Panc1 (cell line): ENCODE measurements around the gene PPP1R15B. TPM values are rescaled to one million over a fixed set of nuclear protein-coding genes. Genes with fewer than 3 reads are reported as not detected.

ENCODE experiments used
- ATAC-seq: fragments of 200-7000 bp; cut with Tn5 transposase; 2 replicates; pipeline ENCODE4 v1.9.1; 2020; ENCODE audit warnings: mild to moderate bottlenecking, moderate library complexity
- BruUV-seq: library from RNA; stranded (reverse); fragments of 400-500 nt; replicated peaks from 2 replicates; lab custom pipeline; 2021; lab: Mats Ljungman, UMichigan
- CTCF ChIA-PET: fragments of 300-600 bp; sonication (Branson Sonifier 250); formaldehyde crosslinking; loops from one replicate; lab custom pipeline; 2022; ENCODE audit warnings: antibody characterized with exemption; lab: Charles Lee
- POLR2A ChIA-PET: fragments of 300-600 bp; sonication (Branson Sonifier 250); formaldehyde crosslinking; loops from one replicate; lab custom pipeline; 2022; ENCODE audit warnings: antibody characterized with exemption; lab: Charles Lee
- DNase-seq: peaks from one replicate; pipeline ENCODE4 v3.0.0-alpha.2; 2010; ENCODE audit warnings: low read depth, low spot score
- H3K27ac ChIP-seq: 2 replicates; pipeline ENCODE4 v1.5.1; 2011; ENCODE audit warnings: mild to moderate bottlenecking, low read length, inconsistent platforms
- H3K27me3 ChIP-seq: fragments of 200-500 bp; sonication (Bioruptor generic); 2 replicates; pipeline ENCODE4 v1.6.0; 2014; ENCODE audit warnings: low read length, inconsistent platforms; ENCODE audit not compliant: control insufficient read depth, insufficient read depth
- H3K36me3 ChIP-seq: fragments of 200-500 bp; sonication (Bioruptor generic); 2 replicates; pipeline ENCODE4 v1.5.1; 2014; ENCODE audit warnings: inconsistent platforms, mild to moderate bottlenecking, low read length, moderate library complexity; ENCODE audit not compliant: control insufficient read depth, insufficient read depth
- H3K4me1 ChIP-seq: 2 replicates; pipeline ENCODE4 v1.5.1; 2011; ENCODE audit warnings: inconsistent platforms, mild to moderate bottlenecking, low read length, moderate library complexity; ENCODE audit not compliant: control insufficient read depth, insufficient read depth
- H3K4me3 ChIP-seq, 2 experiments: 2 replicates each; pipeline ENCODE4 v1.5.1; 2011 to 2012; ENCODE audit warnings: low read depth in 2 of 2, low read length in 2 of 2, mild to moderate bottlenecking in 2 of 2, inconsistent platforms in 1 of 2, moderate library complexity in 1 of 2
- H3K9me3 ChIP-seq: fragments of 200-500 bp; sonication (Bioruptor generic); 2 replicates; pipeline ENCODE4 v1.5.1; 2014; ENCODE audit warnings: low read depth, mild to moderate bottlenecking, inconsistent platforms, low read length, moderate library complexity; ENCODE audit not compliant: control insufficient read depth, insufficient read depth
- CTCF ChIP-seq: fragments of 450-650 bp; IDR thresholded peaks from 2 replicates; pipeline ENCODE4 v1.5.1; 2017; ENCODE audit warnings: mild to moderate bottlenecking
- POLR2AphosphoS5 ChIP-seq: IDR thresholded peaks from 2 replicates; pipeline ENCODE4 v1.6.1; 2012; ENCODE audit warnings: mild to moderate bottlenecking, low read depth, low read length, moderate library complexity
- REST ChIP-seq, 2 experiments: IDR thresholded peaks; 2 replicates each; pipeline ENCODE4 v1.6.1; 2011 to 2012; ENCODE audit warnings: low read depth in 2 of 2, control low read depth in 1 of 2, low read length in 1 of 2, mild to moderate bottlenecking in 1 of 2, moderate library complexity in 1 of 2; ENCODE audit not compliant: insufficient read depth in 1 of 2
- SIN3A ChIP-seq: IDR thresholded peaks from 2 replicates; pipeline ENCODE4 v1.6.1; 2012; ENCODE audit warnings: low read depth, mild to moderate bottlenecking, low read length, moderate library complexity, borderline replicate concordance; ENCODE audit not compliant: insufficient read depth
- TCF7L2 ChIP-seq: IDR thresholded peaks from 2 replicates; pipeline ENCODE4 v1.6.1; 2011; ENCODE audit warnings: mild to moderate bottlenecking, low read depth, low read length, inconsistent platforms
- in situ Hi-C: cut with HindIII; loops from 2 replicates; pipeline ENCODE4 v1.10.0; 2016; ENCODE audit warnings: low sequenced_read_pairs, low pct_unique_long_range_greater_than_20kb
- intact Hi-C: fragments of 100-400 bp; cut with micrococcal nuclease; formaldehyde crosslinking; loops from one replicate; pipeline ENCODE4 v1.10.0; 2022; ENCODE audit not compliant: unreplicated experiment
- total RNA-seq: library from RNA; stranded (reverse); gene quantifications from one replicate; pipeline ENCODE4 v1.2.1, GENCODE V29; 2021; ENCODE audit not compliant: unreplicated experiment

The PPP1R15B gene
- total RNA-seq, 1 experiment from 2014 or later, result 51.1 TPM

GRCh38 chr1:204438628-204439027 is 27.0 kb upstream of the PPP1R15B start:
- Histone ChIP-seq H3K27ac (no peak overlapping the region), H3K27me3 (no peaks in the 10 kb centered on the region), H3K9me3 (no peaks in the 10 kb centered on the region), H3K36me3 (no peaks in the 10 kb centered on the region), H3K4me3 (no peak overlapping the region), H3K4me1 (no peaks in the 10 kb centered on the region)
- ATAC-seq (peak; percentile 81), DNase-seq (no peak)
- TF ChIP-seq REST (IDR thresholded peaks at IDR 0.05; ENCODE audit: insufficient read depth in 1 of 2, low read depth in 2 of 2, low read length in 1 of 2) (no peak), POLR2AphosphoS5 (no peak), CTCF (no peak), SIN3A (no peak), TCF7L2 (no peak)
- intact Hi-C loops (no loop called here), in situ Hi-C loops (no loop called here)
- ChIA-PET CTCF (no interaction called here), POLR2A (no interaction called here)
- no TSS peak for BruUV-seq

DNA sequence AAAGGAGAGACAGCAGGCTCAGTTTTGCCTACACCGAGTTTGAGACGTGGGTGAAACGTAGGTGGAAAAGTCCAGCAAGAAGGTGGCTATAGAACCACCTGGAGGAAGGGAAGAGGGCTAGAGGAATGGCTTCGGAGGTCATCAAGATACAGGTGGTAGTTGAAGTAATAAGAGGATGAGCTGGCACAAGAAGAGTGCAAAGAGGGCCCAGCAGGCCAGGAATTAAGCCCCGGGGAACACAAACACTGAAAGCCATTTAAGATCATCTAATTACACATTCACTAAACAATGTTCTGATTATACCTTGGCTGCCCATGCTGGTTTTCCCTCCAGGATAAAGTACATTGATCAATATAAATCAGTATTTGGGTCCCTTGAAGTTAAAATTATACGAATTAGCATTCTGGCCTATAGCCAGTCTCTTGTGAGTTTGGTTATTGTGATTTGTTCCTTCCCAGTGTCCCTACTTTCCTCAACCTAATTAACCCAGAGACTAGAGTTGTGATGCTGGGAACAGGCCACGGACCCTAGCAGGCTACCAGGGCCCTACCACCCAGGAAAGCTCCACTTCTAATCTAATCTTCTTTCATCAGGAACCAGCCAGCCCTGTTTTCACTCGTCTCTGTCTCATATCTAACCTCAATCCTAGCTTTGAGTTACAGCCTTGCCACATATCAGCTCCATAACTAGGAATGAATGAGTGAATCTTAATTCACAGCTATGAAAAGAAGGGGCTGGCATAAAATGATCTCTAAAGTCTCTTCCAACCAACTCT is 26.4 kb upstream of the PPP1R15B start:
- no TSS peak for BruUV-seq
- Histone ChIP-seq H3K36me3 (no peaks in the 10 kb centered on the region), H3K9me3 (no peaks in the 10 kb centered on the region), H3K27me3 (no peaks in the 10 kb centered on the region), H3K27ac (no peak overlapping the region), H3K4me3 (no peak overlapping the region), H3K4me1 (no peaks in the 10 kb centered on the region)
- TF ChIP-seq REST (IDR thresholded peaks at IDR 0.05; ENCODE audit: insufficient read depth in 1 of 2, low read depth in 2 of 2, low read length in 1 of 2) (no peak), CTCF (no peak), POLR2AphosphoS5 (no peak)
- ChIA-PET CTCF (interaction anchor here (0.6 kb wide), 1 partner anchor 239 kb away, joined by 3 read pairs; no protein-coding TSS in a partner anchor), POLR2A (no interaction called here)
- intact Hi-C loops, result no loop called here
- DNase-seq (no peak), ATAC-seq (no peak)
- in situ Hi-C loops, result no loop called here
